ENCODE results near the gene PAK2.

PAK2 gene

DNA sequence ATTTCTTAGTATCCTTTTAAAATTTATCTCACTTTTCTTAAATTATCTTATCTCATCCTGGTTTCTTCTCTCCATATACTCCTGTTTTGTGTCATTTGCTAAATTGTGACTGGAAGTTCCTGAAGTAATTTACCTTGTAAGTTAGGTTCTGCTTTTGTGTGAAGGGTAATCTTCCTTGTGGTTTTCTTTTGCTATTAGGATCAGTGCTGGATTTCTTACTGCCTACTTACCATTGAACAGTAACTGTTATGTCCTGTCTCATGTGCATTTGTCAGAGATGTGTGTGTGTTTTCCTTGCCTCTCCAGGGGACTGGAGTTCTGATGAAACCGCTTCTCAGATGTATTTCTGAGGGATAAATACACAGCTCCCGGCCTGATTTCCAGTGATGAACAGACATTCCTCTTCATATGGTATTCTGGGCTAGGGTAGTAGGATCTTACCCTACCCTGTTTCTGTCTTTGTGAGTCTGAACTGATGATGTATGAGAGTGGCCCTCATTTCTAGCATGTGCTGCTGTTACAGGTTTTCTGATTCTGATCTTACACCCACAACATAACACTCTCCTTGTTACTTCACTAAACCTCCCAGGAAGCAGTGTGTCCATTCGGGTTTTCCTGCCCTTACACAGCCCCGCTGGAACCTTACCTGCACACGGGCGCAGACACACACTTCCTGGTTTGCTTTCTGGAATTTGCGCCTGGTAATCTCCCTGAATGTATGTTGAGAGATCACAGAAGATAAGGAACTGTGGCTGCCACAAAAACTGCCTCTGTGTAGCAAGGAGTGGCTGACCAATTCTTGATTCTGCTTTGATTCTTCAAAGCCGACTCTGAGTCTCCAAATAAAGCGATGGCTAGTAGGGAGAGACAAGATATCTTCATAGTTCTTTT lies 14.7 kb downstream of the PAK2 start:
- H3K27ac ChIP-seq = no peak overlapping the region
- no peak for TF ChIP-seq ZFX (IDR thresholded peaks at IDR 0.05; ENCODE audit: borderline replicate concordance)

DNA sequence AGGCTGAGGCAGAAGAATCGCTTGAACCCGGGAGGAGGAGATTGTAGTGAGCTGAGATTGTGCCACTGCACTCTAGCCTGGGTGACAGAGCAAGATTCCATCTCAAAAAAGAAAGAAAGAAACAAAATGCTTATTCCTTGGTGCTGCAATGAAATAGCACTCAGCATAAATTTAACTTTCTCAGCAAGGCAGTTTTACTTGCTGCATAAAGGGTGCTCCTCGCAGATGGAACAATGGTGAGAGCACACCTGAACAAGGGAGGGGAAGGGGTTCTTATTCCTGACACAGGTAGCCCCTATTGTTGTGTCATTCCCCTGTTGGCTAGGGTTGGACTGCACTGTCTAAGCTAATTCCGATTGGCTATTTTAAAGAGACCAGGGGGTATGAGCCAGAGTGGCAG lies 17.1 kb downstream of the PAK2 start:
- no peak overlapping the region for H3K27ac ChIP-seq
- TF ChIP-seq ZFX (IDR thresholded peaks at IDR 0.05; ENCODE audit: borderline replicate concordance) (no peak), CTCF (IDR thresholded peaks at IDR 0.05) (no peak)

GRCh38 chr3:196757876-196758739 lies 18.5 kb downstream of the PAK2 start:
- no peak overlapping the region for H3K27ac ChIP-seq
- TF ChIP-seq CTCF (IDR thresholded peaks at IDR 0.05) (no peak), ZFX (IDR thresholded peaks at IDR 0.05; ENCODE audit: borderline replicate concordance) (no peak)

DNA sequence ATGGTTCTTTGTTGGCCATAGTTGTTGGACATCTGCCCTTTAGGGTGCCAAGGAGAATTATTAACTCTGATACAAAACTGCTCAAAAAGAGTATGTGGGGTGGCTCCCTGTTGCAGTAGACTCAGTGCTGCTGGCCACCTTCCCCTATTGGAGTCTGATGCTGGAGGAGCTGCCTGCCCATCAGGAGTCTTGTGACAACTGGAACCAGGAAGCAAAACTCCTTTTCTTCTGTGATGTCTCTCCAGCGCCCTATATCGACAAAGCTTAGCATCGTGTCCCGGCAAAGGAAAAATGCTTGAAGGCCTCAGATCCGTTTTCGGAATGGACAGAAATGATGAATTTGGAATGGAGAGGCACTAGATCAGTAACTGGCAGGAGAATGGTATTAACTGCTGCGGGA lies 23.5 kb downstream of the PAK2 start:
- H3K27ac ChIP-seq = no peak overlapping the region
- TF ChIP-seq ZFX (IDR thresholded peaks at IDR 0.05; ENCODE audit: borderline replicate concordance) (no peak), CTCF (IDR thresholded peaks at IDR 0.05) (no peak)

GRCh38 chr3:196765454-196765853 lies 25.8 kb downstream of the PAK2 start:
- TF ChIP-seq CTCF (IDR thresholded peaks at IDR 0.05) (no peak), ZFX (IDR thresholded peaks at IDR 0.05; ENCODE audit: borderline replicate concordance) (no peak)
- no peak overlapping the region for H3K27ac ChIP-seq

GRCh38 chr3:196771067-196771466 lies 31.4 kb downstream of the PAK2 start:
- TF ChIP-seq CTCF (IDR thresholded peaks at IDR 0.05) = no peak
- no peak for TF ChIP-seq ZFX (IDR thresholded peaks at IDR 0.05; ENCODE audit: borderline replicate concordance)
- H3K27ac ChIP-seq = no peak overlapping the region

GRCh38 chr3:196772102-196772501 lies 32.4 kb downstream of the PAK2 start:
- TF ChIP-seq CTCF (IDR thresholded peaks at IDR 0.05) (no peak), ZFX (IDR thresholded peaks at IDR 0.05; ENCODE audit: borderline replicate concordance) (no peak)
- no peak overlapping the region for H3K27ac ChIP-seq
